ENCODE results near the gene PI4KA.
"Not testable (repeated sequence)": the region's sequence is repeated elsewhere in the genome, so short reads cannot be mapped to it uniquely, and the experiment has no call there.

The PI4KA gene

DNA sequence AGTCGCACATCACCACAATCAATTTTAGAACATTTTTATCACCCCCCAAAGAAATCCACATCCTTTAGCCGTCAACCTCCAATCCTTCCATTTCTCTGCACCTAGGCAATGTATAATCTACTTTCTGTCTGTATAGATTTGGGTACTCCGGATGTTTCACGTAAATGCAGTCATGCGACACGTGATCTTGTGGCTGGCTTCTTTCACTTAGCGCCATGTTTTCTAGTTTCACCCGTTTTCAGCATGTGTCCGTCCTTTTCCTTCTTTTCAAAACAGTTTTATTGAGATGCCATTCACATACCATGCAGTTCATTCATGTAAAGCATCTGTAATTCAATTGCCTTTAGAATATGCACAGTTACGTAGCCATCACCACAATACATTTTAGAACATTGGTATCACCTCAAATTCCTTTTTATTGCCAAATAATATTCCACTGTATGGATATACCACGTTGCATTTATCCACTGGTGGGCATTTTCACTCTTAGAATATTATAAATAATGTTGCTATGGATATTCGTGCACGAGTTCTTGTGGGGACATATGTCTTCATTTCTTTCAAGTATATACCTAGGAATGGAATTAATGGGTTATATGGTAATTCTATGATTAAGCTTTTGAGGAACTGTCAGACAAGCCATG lies 179.7 kb downstream of the PI4KA start:
- not testable (repeated sequence) for DNase-seq

- no peak for DNase-seq
These were observed 180.8 kb downstream of the PI4KA start for GRCh38 chr22:20677684-20678242.

- DNase-seq, result not testable (repeated sequence)
These were observed 183.0 kb downstream of the PI4KA start for GRCh38 chr22:20675613-20676012.

DNA sequence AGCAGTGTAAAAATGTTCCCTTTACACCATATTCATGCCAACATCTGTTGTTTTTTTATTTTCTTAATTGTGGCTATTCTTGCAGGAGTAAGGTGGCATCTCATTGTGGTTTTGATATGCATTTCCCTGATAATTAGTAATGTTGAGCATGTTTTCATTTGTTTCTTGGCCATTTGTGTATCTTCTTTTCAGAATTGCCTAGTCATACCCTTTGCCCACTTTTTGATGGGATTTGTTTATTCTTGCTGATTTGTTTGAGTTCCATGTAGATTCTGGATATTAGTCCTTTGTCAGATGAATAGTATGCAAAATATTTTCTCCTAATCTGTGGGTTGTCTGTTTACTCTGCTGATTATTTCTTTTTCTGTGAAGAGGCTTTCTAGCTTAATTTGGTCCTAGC lies 183.6 kb downstream of the PI4KA start:
- no peak for DNase-seq

GRCh38 chr22:20673295-20674195 lies 185.1 kb downstream of the PI4KA start:
- DNase-seq, result no peak

DNA sequence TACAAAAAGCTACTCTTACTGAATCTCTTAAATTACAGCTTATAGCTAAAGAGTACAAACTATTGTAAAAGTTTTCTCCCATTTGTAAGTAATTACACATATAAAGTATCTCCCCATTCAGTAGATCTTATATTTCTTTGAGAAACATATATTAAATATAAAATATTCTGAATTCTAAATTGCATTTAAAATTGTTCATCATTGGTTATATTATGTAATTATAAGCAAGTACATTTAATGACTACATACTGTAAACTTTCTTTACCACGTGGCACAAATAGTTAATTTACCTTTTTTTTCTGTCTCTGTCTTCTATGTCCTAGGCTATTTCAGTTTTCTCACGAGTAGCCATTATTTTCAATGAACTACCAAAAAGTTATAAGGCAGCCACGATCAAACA lies 185.9 kb downstream of the PI4KA start:
- no peak for DNase-seq

GRCh38 chr22:20672082-20672424 lies 186.6 kb downstream of the PI4KA start:
- DNase-seq, result no peak

- no peak for DNase-seq
These were observed 187.1 kb downstream of the PI4KA start for GRCh38 chr22:20671409-20672081.

GRCh38 chr22:20670457-20671261 lies 188.0 kb downstream of the PI4KA start:
- DNase-seq, result not testable (repeated sequence)

DNA sequence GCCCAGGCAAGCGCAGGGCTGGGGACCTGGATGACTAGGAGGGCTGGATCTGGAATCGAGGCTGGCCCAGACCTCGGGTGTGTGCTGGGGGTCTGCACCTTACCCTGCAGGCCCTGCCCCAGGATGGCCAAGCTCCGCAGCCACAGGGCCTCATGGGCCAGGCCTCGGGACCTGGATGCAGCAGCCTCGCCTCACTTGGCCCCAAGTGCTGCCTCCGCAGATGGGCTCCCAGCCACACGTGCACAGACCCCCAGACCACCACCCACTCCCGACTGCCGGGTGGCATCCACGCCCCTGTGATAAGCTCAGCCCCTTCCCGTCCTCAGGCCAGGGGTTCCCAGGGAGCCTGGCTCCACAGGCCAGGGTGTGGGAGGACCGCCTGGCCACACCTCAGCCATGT lies 188.7 kb downstream of the PI4KA start:
- not testable (repeated sequence) for DNase-seq

- DNase-seq, result not testable (repeated sequence)
These were observed 189.1 kb downstream of the PI4KA start for GRCh38 chr22:20669471-20669870.

DNA sequence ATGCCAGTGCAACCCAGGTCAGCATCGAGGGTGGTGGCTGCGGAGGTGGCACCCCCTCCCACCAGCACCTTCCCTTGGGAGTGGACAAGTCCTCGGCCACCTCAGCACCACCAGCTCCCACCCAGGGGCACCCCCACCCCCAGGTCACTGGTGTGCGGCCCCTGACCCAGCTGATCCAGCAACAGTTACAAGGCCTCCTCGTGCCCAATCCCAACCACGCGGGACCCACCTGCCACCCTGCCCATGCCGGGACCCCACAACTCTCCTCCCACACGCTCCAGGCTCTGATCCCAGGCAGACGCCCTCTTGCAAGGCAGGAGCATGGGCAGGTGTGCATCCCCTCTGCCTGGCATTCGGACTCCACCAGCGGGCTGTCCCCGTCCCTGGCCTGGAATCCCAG lies 189.8 kb downstream of the PI4KA start:
- DNase-seq, result not testable (repeated sequence)

- not testable (repeated sequence) for DNase-seq
These were observed 190.4 kb downstream of the PI4KA start for GRCh38 chr22:20668226-20668625.

GRCh38 chr22:20667548-20667947 lies 191.1 kb downstream of the PI4KA start:
- not testable (repeated sequence) for DNase-seq

- DNase-seq, result no peak
These were observed 192.1 kb downstream of the PI4KA start for GRCh38 chr22:20666560-20666959.

DNA sequence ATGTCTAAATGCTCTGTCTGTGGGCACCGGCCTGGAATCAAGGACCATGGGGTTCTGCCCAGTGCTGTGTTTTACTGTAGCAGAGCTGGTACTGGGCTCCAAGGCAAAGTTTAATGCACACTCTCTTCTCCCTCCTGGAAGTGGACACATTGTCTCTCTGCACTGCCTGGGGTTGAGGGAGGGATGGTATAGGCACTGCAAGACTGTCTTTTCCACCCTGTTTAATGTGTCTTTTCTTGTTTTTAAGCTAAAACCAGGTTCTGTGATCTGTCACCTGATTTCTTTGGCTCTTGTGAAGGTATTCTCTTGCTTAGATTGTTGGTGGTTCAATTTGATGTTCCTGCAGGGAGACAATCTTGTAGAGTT lies 194.0 kb downstream of the PI4KA start:
- DNase-seq, result no peak

GRCh38 chr22:20663941-20664593 lies 194.5 kb downstream of the PI4KA start:
- no peak for DNase-seq

GRCh38 chr22:20663137-20663828 lies 195.3 kb downstream of the PI4KA start:
- no peak for DNase-seq

DNA sequence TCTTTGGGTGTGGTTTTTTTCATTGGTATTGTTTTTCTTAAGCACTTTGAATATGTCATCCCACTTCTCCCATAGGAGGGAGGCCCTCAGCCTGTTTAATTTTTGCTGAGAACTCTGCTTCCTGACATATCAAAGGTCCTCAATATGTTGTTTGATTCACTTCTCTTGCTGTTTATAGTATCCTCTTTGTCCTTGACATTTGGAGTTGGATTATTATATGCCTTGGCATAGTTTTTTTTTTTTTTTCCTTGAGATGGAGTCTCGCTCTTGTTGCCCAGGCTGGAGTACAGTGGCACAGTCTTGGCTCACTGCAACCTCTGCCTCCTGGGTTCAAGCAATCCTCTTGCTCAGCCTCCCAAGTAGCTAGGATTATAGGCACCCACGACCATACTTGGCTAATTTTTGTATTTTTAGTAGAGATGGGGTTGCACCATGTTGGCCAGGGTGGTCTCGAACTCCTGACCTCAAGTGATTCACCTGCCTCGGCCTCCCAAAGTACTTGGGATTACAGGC lies 196.0 kb downstream of the PI4KA start:
- not testable (repeated sequence) for DNase-seq

DNA sequence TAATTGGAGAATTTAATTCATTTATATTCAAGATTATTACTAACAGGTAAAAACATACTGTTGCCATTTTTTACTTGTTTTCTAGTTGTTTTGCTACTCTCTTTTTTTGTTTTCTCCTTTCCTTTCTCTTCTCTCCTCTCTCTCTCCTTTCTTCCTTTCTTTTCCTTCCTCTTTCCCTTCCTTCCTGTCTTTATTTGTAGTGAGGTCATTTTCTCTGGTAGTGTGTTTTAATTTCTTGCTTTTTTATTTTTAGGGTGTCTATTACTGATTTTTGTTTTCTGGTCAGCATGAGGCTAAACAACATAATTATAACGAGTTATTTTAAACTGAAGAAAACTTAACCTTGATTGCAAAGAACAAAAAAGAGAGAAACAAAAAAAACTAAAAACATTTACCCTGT lies 197.1 kb downstream of the PI4KA start:
- no peak for DNase-seq

- DNase-seq, result no peak
These were observed 198.1 kb downstream of the PI4KA start for GRCh38 chr22:20660441-20661054.

Measured in MV-4-11 (cell line).